ENCODE measurements around the gene CHRDL2. TPM values are rescaled to one million over a fixed set of nuclear protein-coding genes. Genes with fewer than 3 reads are reported as not detected.

The CHRDL2 gene
- total and polyA plus RNA-seq, 2 donors (not counting 1 experiment from before 2014, with no cell fraction given), result 0.24 TPM; not detected in 1

GRCh38 chr11:74696939-74697675, 34.1 kb downstream of the CHRDL2 start:
- Histone ChIP-seq H2AFZ (ENCODE audit: insufficient read depth, low read depth, low read length, poor library complexity, severe bottlenecking) (no peak overlapping the region), H4K20me1 (ENCODE audit: control insufficient read depth, insufficient read depth, low read length, poor library complexity, severe bottlenecking) (no peaks in the 10 kb centered on the region), H3K4me2 (replicated peaks; ENCODE audit: low read depth, low read length, poor library complexity, severe bottlenecking) (no peak overlapping the region), H3K79me2 (ENCODE audit: control insufficient read depth, insufficient read depth, low read length) (no peaks in the 10 kb centered on the region), H3K9me3 (ENCODE audit: control extremely low read depth in 1 of 3, control insufficient read depth in 2 of 3, insufficient read depth in 1 of 3, low read length in 2 of 3) (no peaks in the 10 kb centered on the region), H3K4me3 (ENCODE audit: control extremely low read depth in 1 of 5, extremely low read depth in 1 of 5, insufficient read depth in 1 of 5, low read depth in 2 of 5, low read length in 4 of 5) (no peak overlapping the region), H3K27me3 (replicated peaks in 1 of 4; ENCODE audit: control extremely low read depth in 1 of 4, control insufficient read depth in 3 of 4, insufficient read depth in 4 of 4, low read length in 3 of 4) (peaks cover 0 to 6% (median 0%) of the 10 kb centered on the region in 4 experiments), H3K36me3 (replicated peaks in 1 of 2; ENCODE audit: control extremely low read depth in 1 of 2, control insufficient read depth in 1 of 2, extremely low read depth in 1 of 2, insufficient read depth in 2 of 2, low read length in 1 of 2) (no peaks in the 10 kb centered on the region), H3K9ac (ENCODE audit: low read length) (no peak overlapping the region), H3K4me1 (ENCODE audit: control insufficient read depth in 2 of 2, insufficient read depth in 2 of 2, low read length in 2 of 2) (no peaks in the 10 kb centered on the region), H3K27ac (ENCODE audit: low read length in 2 of 2) (no peak overlapping the region)
- POLR2A ChIA-PET, result no interaction called here
- intact Hi-C loops (cut with micrococcal nuclease), result no loop called here
- Mint-ChIP-seq H3K9me3 (ENCODE audit: insufficient read depth) (no peaks in the 10 kb centered on the region), H3K4me1 (peaks cover 5% of the 10 kb centered on the region), H3K4me3 (peak overlapping the region; percentile 46), H3K27me3 (peaks cover 32% of the 10 kb centered on the region), H3K27ac (no peak overlapping the region)
- no peak for DNase-seq
- TF ChIP-seq EZH2 (IDR thresholded peaks at IDR 0.05; ENCODE audit: borderline replicate concordance, insufficient read depth, low read depth, low read length, poor library complexity, severe bottlenecking) (no peak), CTCF (IDR thresholded peaks at IDR 0.05) (no peak)
- WGBS (ENCODE audit: insufficient coverage), result 40% methylated on average over 11 of the region's 16 CpGs
- CTCF ChIA-PET, result interaction anchor here (0.8 kb wide), 1 partner anchor 8 kb away, joined by 3 read pairs; no protein-coding TSS in a partner anchor
- no peak for ATAC-seq (ENCODE audit: low read depth)

- Histone ChIP-seq H2AFZ (ENCODE audit: insufficient read depth, low read depth, low read length, poor library complexity, severe bottlenecking) (no peak overlapping the region), H3K79me2 (ENCODE audit: control insufficient read depth, insufficient read depth, low read length) (no peaks in the 10 kb centered on the region), H3K4me2 (replicated peaks; ENCODE audit: low read depth, low read length, poor library complexity, severe bottlenecking) (no peak overlapping the region), H4K20me1 (ENCODE audit: control insufficient read depth, insufficient read depth, low read length, poor library complexity, severe bottlenecking) (no peaks in the 10 kb centered on the region), H3K9ac (ENCODE audit: low read length) (no peak overlapping the region), H3K27ac (ENCODE audit: low read length in 2 of 2) (no peak overlapping the region), H3K27me3 (replicated peaks in 1 of 4; ENCODE audit: control extremely low read depth in 1 of 4, control insufficient read depth in 3 of 4, insufficient read depth in 4 of 4, low read length in 3 of 4) (peaks cover 0 to 6% (median 0%) of the 10 kb centered on the region in 4 experiments), H3K36me3 (replicated peaks in 1 of 2; ENCODE audit: control extremely low read depth in 1 of 2, control insufficient read depth in 1 of 2, extremely low read depth in 1 of 2, insufficient read depth in 2 of 2, low read length in 1 of 2) (no peaks in the 10 kb centered on the region), H3K9me3 (ENCODE audit: control extremely low read depth in 1 of 3, control insufficient read depth in 2 of 3, insufficient read depth in 1 of 3, low read length in 2 of 3) (no peaks in the 10 kb centered on the region), H3K4me3 (ENCODE audit: control extremely low read depth in 1 of 5, extremely low read depth in 1 of 5, insufficient read depth in 1 of 5, low read depth in 2 of 5, low read length in 4 of 5) (no peak overlapping the region), H3K4me1 (ENCODE audit: control insufficient read depth in 2 of 2, insufficient read depth in 2 of 2, low read length in 2 of 2) (no peaks in the 10 kb centered on the region)
- ChIA-PET POLR2A (no interaction called here), CTCF (interaction anchor here (0.8 kb wide), 1 partner anchor 9 kb away, joined by 3 read pairs; no protein-coding TSS in a partner anchor)
- DNase-seq (no peak), ATAC-seq (ENCODE audit: low read depth) (no peak)
- H3K9me3 Mint-ChIP-seq (ENCODE audit: insufficient read depth), result no peaks in the 10 kb centered on the region
- TF ChIP-seq CTCF (IDR thresholded peaks at IDR 0.05) (no peak), EZH2 (IDR thresholded peaks at IDR 0.05; ENCODE audit: borderline replicate concordance, insufficient read depth, low read depth, low read length, poor library complexity, severe bottlenecking) (no peak)
- H3K27me3 Mint-ChIP-seq, result peaks cover 32% of the 10 kb centered on the region
- no peak overlapping the region for H3K27ac Mint-ChIP-seq
- H3K4me3 Mint-ChIP-seq, result no peak overlapping the region
- 70% methylated on average over 5 of the region's 6 CpGs for WGBS (ENCODE audit: insufficient coverage)
- H3K4me1 Mint-ChIP-seq, result peaks cover 5% of the 10 kb centered on the region
- intact Hi-C loops (cut with micrococcal nuclease), result no loop called here
Observed at GRCh38 chr11:74696500-74696899, 34.7 kb downstream of the CHRDL2 start.
